Muscle layer of duodenum (tissue), 2 donors: ENCODE data around the gene TSKU.
A peak's percentile ranks its signal among the peaks of the same experiment; 100 is the strongest.

Source experiments
- H3K27ac ChIP-seq: one replicate; pipeline ENCODE4 v1.7.0; 2013; ENCODE audit warnings: mild to moderate bottlenecking, low read length
- H3K27me3 ChIP-seq: one replicate; pipeline ENCODE4 v1.7.0; 2013; ENCODE audit warnings: low read depth, mild to moderate bottlenecking, control low read depth, low read length
- H3K36me3 ChIP-seq, 2 donors: one replicate each; pipeline ENCODE4 v1.7.0; 2013; ENCODE audit warnings: low read length in 2 of 2, control low read depth in 1 of 2, mild to moderate bottlenecking in 1 of 2; ENCODE audit not compliant: insufficient read depth in 2 of 2, control insufficient read depth in 1 of 2
- H3K4me1 ChIP-seq, 2 donors: one replicate each; pipeline ENCODE4 v1.7.0; 2013; ENCODE audit warnings: low read length in 2 of 2, mild to moderate bottlenecking in 2 of 2, control low read depth in 1 of 2, moderate library complexity in 1 of 2; ENCODE audit not compliant: insufficient read depth in 2 of 2, control insufficient read depth in 1 of 2
- H3K4me3 ChIP-seq, 2 donors: one replicate each; pipeline ENCODE4 v1.7.0; 2013; ENCODE audit warnings: low read length in 2 of 2, low read depth in 1 of 2, mild to moderate bottlenecking in 1 of 2
- H3K9me3 ChIP-seq, 2 donors: one replicate each; pipeline ENCODE4 v1.7.0; 2013; ENCODE audit warnings: low read length in 2 of 2, control low read depth in 1 of 2, mild to moderate bottlenecking in 1 of 2; ENCODE audit not compliant: control insufficient read depth in 1 of 2
- donor health status: healthy.

The TSKU gene

GRCh38 chr11:76793391-76794291 lies 10.5 kb downstream of the TSKU start:
- H3K4me3 ChIP-seq, result no peak overlapping the region

GRCh38 chr11:76794371-76795289 lies 11.5 kb downstream of the TSKU start:
- no peak overlapping the region for H3K27ac ChIP-seq
- no peaks in the 10 kb centered on the region for H3K27me3 ChIP-seq
- H3K4me3 ChIP-seq, result no peak overlapping the region
- H3K36me3 ChIP-seq, result peaks cover 0 to 4% of the 10 kb centered on the region in 2 donors
- H3K4me1 ChIP-seq, result peaks cover 6 to 9% of the 10 kb centered on the region in 2 donors
- no peaks in the 10 kb centered on the region for H3K9me3 ChIP-seq

More at GRCh38 chr11:76793391-76794291, 10.5 kb downstream of the TSKU start:
- Histone ChIP-seq H3K4me1 (peaks cover 0 to 6% of the 10 kb centered on the region in 2 donors), H3K27me3 (no peaks in the 10 kb centered on the region), H3K9me3 (no peaks in the 10 kb centered on the region), H3K36me3 (peaks cover 0 to 4% of the 10 kb centered on the region in 2 donors), H3K27ac (no peak overlapping the region)

GRCh38 chr11:76795290-76795935 lies 12.3 kb downstream of the TSKU start:
- H3K27ac ChIP-seq, result no peak overlapping the region
- H3K4me1 ChIP-seq, result peaks cover 6 to 11% of the 10 kb centered on the region in 2 donors
- peaks cover 0 to 4% of the 10 kb centered on the region in 2 donors for H3K36me3 ChIP-seq
- H3K27me3 ChIP-seq, result no peaks in the 10 kb centered on the region
- H3K9me3 ChIP-seq, result no peaks in the 10 kb centered on the region
- no peak overlapping the region for H3K4me3 ChIP-seq

- Histone ChIP-seq H3K27me3 (no peaks in the 10 kb centered on the region), H3K4me3 (no peak overlapping the region), H3K36me3 (peaks cover 0 to 4% of the 10 kb centered on the region in 2 donors), H3K9me3 (no peaks in the 10 kb centered on the region), H3K4me1 (peaks cover 6 to 11% of the 10 kb centered on the region in 2 donors), H3K27ac (no peak overlapping the region)
Observed at GRCh38 chr11:76795936-76796441, 12.8 kb downstream of the TSKU start.

GRCh38 chr11:76796511-76797198 lies 13.5 kb downstream of the TSKU start:
- Histone ChIP-seq H3K4me1 (peaks cover 6 to 11% of the 10 kb centered on the region in 2 donors), H3K27ac (no peak overlapping the region), H3K36me3 (peaks cover 0 to 4% of the 10 kb centered on the region in 2 donors), H3K4me3 (no peak overlapping the region), H3K9me3 (no peaks in the 10 kb centered on the region), H3K27me3 (no peaks in the 10 kb centered on the region)

GRCh38 chr11:76797341-76798201 lies 14.4 kb downstream of the TSKU start:
- Histone ChIP-seq H3K36me3 (peaks cover 0 to 4% of the 10 kb centered on the region in 2 donors), H3K4me1 (peaks cover 9 to 11% of the 10 kb centered on the region in 2 donors), H3K27me3 (no peaks in the 10 kb centered on the region), H3K9me3 (no peaks in the 10 kb centered on the region), H3K4me3 (no peak overlapping the region), H3K27ac (no peak overlapping the region)

- H3K9me3 ChIP-seq, result no peaks in the 10 kb centered on the region
- peaks cover 0 to 4% of the 10 kb centered on the region in 2 donors for H3K36me3 ChIP-seq
- no peaks in the 10 kb centered on the region for H3K27me3 ChIP-seq
- no peak overlapping the region for H3K4me3 ChIP-seq
- peaks cover 8 to 11% of the 10 kb centered on the region in 2 donors for H3K4me1 ChIP-seq
- H3K27ac ChIP-seq, result no peak overlapping the region
Observed at GRCh38 chr11:76798202-76798581, 15.0 kb downstream of the TSKU start.

- Histone ChIP-seq H3K4me1 (peaks cover 5 to 11% of the 10 kb centered on the region in 2 donors), H3K27ac (no peak overlapping the region), H3K4me3 (peak overlapping the region; percentile 21 to 57), H3K9me3 (no peaks in the 10 kb centered on the region), H3K27me3 (no peaks in the 10 kb centered on the region), H3K36me3 (peaks cover 0 to 4% of the 10 kb centered on the region in 2 donors)
Observed at GRCh38 chr11:76798671-76799065, 15.5 kb downstream of the TSKU start.

GRCh38 chr11:76799066-76799804 lies 16.1 kb downstream of the TSKU start:
- Histone ChIP-seq H3K36me3 (peaks cover 0 to 4% of the 10 kb centered on the region in 2 donors), H3K27ac (no peak overlapping the region), H3K4me3 (peak overlapping the region; percentile 21 to 57), H3K27me3 (no peaks in the 10 kb centered on the region), H3K9me3 (no peaks in the 10 kb centered on the region), H3K4me1 (peaks cover 5 to 11% of the 10 kb centered on the region in 2 donors)
